Neural cell (in vitro differentiated cells): ENCODE measurements around the gene PRR33.

ENCODE experiments used
- EP300 ChIP-seq: fragments of 450-650 bp; conservative IDR thresholded peaks from 2 replicates; pipeline ENCODE4 v1.6.1; 2014; ENCODE audit warnings: antibody characterized with exemption, mild to moderate bottlenecking, moderate library complexity; ENCODE audit not compliant: poor library complexity, severe bottlenecking
- EZH2 ChIP-seq: fragments of 200-600, 300-800 bp; shearing (Covaris generic), sonication (generic); IDR thresholded peaks from 2 replicates; pipeline ENCODE4 v1.6.1; 2014; ENCODE audit warnings: antibody characterized with exemption, low read length, borderline replicate concordance, mild to moderate bottlenecking; ENCODE audit not compliant: insufficient read depth, poor library complexity, severe bottlenecking
- MXI1 ChIP-seq: fragments of 450-650 bp; conservative IDR thresholded peaks from 2 replicates; pipeline ENCODE4 v1.6.1; 2014; ENCODE audit warnings: antibody characterized with exemption, mild to moderate bottlenecking; ENCODE audit not compliant: poor library complexity, severe bottlenecking
- POLR2AphosphoS5 ChIP-seq: IDR thresholded peaks from 2 replicates; pipeline ENCODE4 v1.6.1; 2012
- TAF1 ChIP-seq: IDR thresholded peaks from 2 replicates; pipeline ENCODE4 v1.6.1; 2012; ENCODE audit warnings: low read depth
- TF ChIP-seq, protein P1 (sequence below): fragments of 450-650 bp; IDR thresholded peaks from 2 replicates; pipeline ENCODE4 v1.5.1; 2014; ENCODE audit warnings: antibody characterized with exemption, mild to moderate bottlenecking, moderate library complexity; ENCODE audit not compliant: poor library complexity, severe bottlenecking

DNA sequence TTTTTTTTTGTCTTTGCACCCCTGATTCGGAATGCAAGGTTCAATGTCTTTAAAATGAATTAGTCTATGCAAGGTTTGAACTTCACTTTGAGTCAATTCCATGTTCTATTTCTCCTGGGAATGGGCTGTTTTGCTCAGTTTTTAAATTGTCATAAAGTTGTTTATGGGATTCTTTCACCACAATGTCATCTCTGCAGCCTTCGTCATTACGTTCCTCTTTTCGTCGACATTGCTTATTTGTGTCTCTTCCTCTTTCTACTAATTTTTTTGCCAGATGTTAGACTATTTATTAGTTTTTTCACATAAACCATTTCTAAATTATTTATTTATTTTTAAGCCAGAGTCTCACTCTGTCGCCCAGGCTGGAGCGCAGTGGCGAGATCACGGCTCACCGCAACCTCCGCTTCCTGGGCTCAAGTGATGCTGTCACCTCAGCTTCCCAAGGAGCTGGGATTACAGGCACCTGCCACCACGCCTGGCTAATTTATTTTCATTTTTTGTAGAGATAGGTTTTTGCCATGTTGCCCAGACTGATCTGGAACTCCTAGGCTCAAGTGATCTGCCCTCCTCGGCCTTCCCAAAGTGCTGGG, 20.7 kb upstream of the PRR33 start:
- TF ChIP-seq, protein P1, sequence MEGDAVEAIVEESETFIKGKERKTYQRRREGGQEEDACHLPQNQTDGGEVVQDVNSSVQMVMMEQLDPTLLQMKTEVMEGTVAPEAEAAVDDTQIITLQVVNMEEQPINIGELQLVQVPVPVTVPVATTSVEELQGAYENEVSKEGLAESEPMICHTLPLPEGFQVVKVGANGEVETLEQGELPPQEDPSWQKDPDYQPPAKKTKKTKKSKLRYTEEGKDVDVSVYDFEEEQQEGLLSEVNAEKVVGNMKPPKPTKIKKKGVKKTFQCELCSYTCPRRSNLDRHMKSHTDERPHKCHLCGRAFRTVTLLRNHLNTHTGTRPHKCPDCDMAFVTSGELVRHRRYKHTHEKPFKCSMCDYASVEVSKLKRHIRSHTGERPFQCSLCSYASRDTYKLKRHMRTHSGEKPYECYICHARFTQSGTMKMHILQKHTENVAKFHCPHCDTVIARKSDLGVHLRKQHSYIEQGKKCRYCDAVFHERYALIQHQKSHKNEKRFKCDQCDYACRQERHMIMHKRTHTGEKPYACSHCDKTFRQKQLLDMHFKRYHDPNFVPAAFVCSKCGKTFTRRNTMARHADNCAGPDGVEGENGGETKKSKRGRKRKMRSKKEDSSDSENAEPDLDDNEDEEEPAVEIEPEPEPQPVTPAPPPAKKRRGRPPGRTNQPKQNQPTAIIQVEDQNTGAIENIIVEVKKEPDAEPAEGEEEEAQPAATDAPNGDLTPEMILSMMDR, result no peak
- TF ChIP-seq POLR2AphosphoS5 (no peak), EZH2 (no peak), MXI1 (no peak), EP300 (no peak), TAF1 (no peak)
